Thoracic aorta (tissue), 2 donors: ENCODE measurements around the gene SAE1. TPM values are rescaled to one million over a fixed set of nuclear protein-coding genes. Genes with fewer than 3 reads are reported as not detected.

Experiments
- ATAC-seq: fragments of 150-250 bp; one replicate; pipeline ENCODE4 v1.8.0; 2017; ENCODE audit warnings: low read depth; ENCODE audit not compliant: insufficient number of reproducible peaks, low FRiP score
- DNase-seq: peaks from one replicate; pipeline ENCODE4 v3.0.0-alpha.2; 2020; ENCODE audit warnings: low spot score
- H3K27ac ChIP-seq, 2 donors: fragments of 200-600 bp; sonication (generic); 1 replicate in 1 of 2; 2 replicates in 1 of 2; pipeline ENCODE4 v1.5.1; 2016; ENCODE audit warnings: mild to moderate bottlenecking in 2 of 2, moderate library complexity in 2 of 2
- H3K27me3 ChIP-seq: fragments of 200-600 bp; sonication (generic); replicated peaks from 2 replicates; pipeline ENCODE4 v1.6.0; 2016; ENCODE audit warnings: mild to moderate bottlenecking; ENCODE audit not compliant: insufficient read depth
- H3K36me3 ChIP-seq: fragments of 200-600 bp; sonication (generic); one replicate; pipeline ENCODE4 v1.5.1; 2016
- H3K4me1 ChIP-seq, 2 donors: fragments of 200-600 bp; sonication (generic); 1 replicate in 1 of 2; 2 replicates in 1 of 2; pipeline versions ENCODE4 v1.5.1 to v1.6.0; 2016; ENCODE audit warnings: low read depth in 2 of 2, mild to moderate bottlenecking in 1 of 2; ENCODE audit not compliant: control insufficient read depth in 1 of 2
- H3K4me3 ChIP-seq: fragments of 200-600 bp; sonication (generic); 2 replicates; pipeline ENCODE4 v1.5.1; 2016; ENCODE audit warnings: mild to moderate bottlenecking
- H3K9me3 ChIP-seq: fragments of 200-600 bp; sonication (generic); 2 replicates; pipeline ENCODE4 v1.5.1; 2016
- CTCF ChIP-seq: fragments of 200-600 bp; sonication (generic); IDR thresholded peaks from one replicate; pipeline ENCODE4 v1.5.1; 2019; ENCODE audit warnings: antibody characterized with exemption
- total RNA-seq, 2 donors: library from RNA; depleted of rRNA; stranded (reverse); fragments of >200 nt; gene quantifications; one replicate each; pipeline versions ENCODE4 v1.1.0 to v1.2.3, GENCODE V29; 2016

The SAE1 gene
- total RNA-seq, 2 donors from 2014 or later, result 39.3 to 50.8 TPM

GRCh38 chr19:47112997-47113849 is 17.4 kb upstream of the SAE1 start, which contains the start of gene ZC3H4:
Gene ZC3H4 (minus strand): TSS chr19:47113776. CDS start chr19:47112584, 1,192 bp downstream.
- Histone ChIP-seq H3K27me3 (no peaks in the 10 kb centered on the region), H3K27ac (peak within 1 kb of the TSS; percentile 100), H3K36me3 (no peaks in the 10 kb centered on the region), H3K9me3 (no peaks in the 10 kb centered on the region), H3K4me1 (peaks cover 12 to 28% of the 10 kb centered on the region in 2 donors), H3K4me3 (peak within 1 kb of the TSS; percentile 98)
- ATAC-seq, result peak; percentile 92
- no peak for TF ChIP-seq CTCF
- DNase-seq, result peak; percentile 96

DNA sequence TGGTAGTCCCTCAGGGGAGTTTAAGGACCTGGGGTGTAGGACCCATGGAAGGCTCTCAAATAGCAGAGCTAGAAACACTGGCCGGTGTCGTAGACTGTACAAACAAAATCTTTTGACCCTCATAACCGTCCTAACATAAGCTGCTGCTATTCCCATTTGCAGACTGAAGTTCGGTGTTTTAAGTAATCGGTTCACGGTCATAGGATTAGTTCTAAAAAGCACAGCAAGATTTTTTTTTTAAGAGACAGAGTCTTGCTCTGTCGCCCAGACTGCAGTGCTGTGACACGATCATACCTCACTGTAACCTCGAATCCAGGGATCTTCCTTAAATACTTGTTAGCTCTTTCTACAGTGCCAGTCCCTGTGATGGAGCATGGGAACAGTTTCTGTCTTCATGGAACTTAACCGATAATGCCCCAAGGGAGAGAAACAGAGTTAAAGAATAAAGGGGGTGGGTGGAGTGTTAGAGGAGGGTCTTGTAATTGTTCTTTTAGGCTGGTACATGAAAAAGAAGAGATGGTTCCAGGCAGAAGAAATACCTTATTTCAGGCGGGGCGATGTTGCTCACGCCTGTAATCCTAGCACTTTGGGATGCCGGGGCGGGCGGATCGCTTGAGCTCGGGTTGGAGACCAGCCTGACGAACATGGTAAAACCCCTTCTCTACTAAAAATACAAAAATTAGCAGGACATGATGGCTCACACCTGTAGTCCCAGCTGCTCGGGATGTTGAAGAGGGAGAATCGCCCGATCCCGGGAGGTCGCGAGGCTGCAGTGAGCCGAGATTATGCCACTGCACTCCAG is 16.6 kb upstream of the SAE1 start:
- peak overlapping the region; percentile 98 for H3K4me3 ChIP-seq
- TF ChIP-seq CTCF, result no peak
- H3K27ac ChIP-seq, result peak overlapping the region; percentile 100
- H3K9me3 ChIP-seq, result no peaks in the 10 kb centered on the region
- no peaks in the 10 kb centered on the region for H3K36me3 ChIP-seq
- ATAC-seq (no peak), DNase-seq (no peak)
- peaks cover 4 to 19% of the 10 kb centered on the region in 2 donors for H3K4me1 ChIP-seq
- no peaks in the 10 kb centered on the region for H3K27me3 ChIP-seq

GRCh38 chr19:47120470-47121067 is 10.1 kb upstream of the SAE1 start:
- no peak for DNase-seq
- no peak for TF ChIP-seq CTCF
- Histone ChIP-seq H3K4me3 (no peak overlapping the region), H3K36me3 (no peaks in the 10 kb centered on the region), H3K27me3 (no peaks in the 10 kb centered on the region), H3K27ac (no peak overlapping the region), H3K9me3 (no peaks in the 10 kb centered on the region), H3K4me1 (peaks cover 3 to 10% of the 10 kb centered on the region in 2 donors)
- ATAC-seq, result no peak

GRCh38 chr19:47122359-47123335 is 8.0 kb upstream of the SAE1 start:
- Histone ChIP-seq H3K9me3 (no peaks in the 10 kb centered on the region), H3K27me3 (no peaks in the 10 kb centered on the region), H3K27ac (peak overlapping the region; percentile 4 to 18), H3K4me1 (peaks cover 3 to 10% of the 10 kb centered on the region in 2 donors), H3K36me3 (no peaks in the 10 kb centered on the region), H3K4me3 (no peak overlapping the region)
- DNase-seq, result no peak
- ATAC-seq, result peak; percentile 61
- no peak for TF ChIP-seq CTCF
